ENCODE results near the gene GCHFR. TPM values are rescaled to one million over a fixed set of nuclear protein-coding genes. Genes with fewer than 3 reads are reported as not detected.

The GCHFR gene
- total RNA-seq, 1 experiment from 2014 or later, result 7.1 TPM

GRCh38 chr15:40723919-40724318, 39.9 kb upstream of the GCHFR start:
- Histone ChIP-seq H3K4me1 (ENCODE audit: insufficient read depth, low read length, poor library complexity, severe bottlenecking) (peaks cover 19% of the 10 kb centered on the region), H3K4me3 (ENCODE audit: low read depth, low read length, poor library complexity, severe bottlenecking) (no peak overlapping the region), H3K27ac (ENCODE audit: low read depth, low read length, poor library complexity, severe bottlenecking) (peak overlapping the region; percentile 53), H3K9me3 (ENCODE audit: low read depth, low read length, poor library complexity, severe bottlenecking) (no peaks in the 10 kb centered on the region), H3K36me3 (ENCODE audit: insufficient read depth, low read length, poor library complexity, severe bottlenecking) (peaks cover 42% of the 10 kb centered on the region), H3K27me3 (replicated peaks; ENCODE audit: insufficient read depth, low read depth, low read length, poor library complexity) (no peaks in the 10 kb centered on the region)
- peak; percentile 46 for DNase-seq (ENCODE audit: low spot score)
- TF ChIP-seq EZH2 (IDR thresholded peaks at IDR 0.05; ENCODE audit: borderline replicate concordance, low read depth, low read length, poor library complexity, severe bottlenecking) (no peak), CTCF (conservative IDR thresholded peaks at IDR 0.05; ENCODE audit: low read depth, low read length) (no peak)
- intact Hi-C loops (cut with micrococcal nuclease; ENCODE audit: unreplicated experiment), result no loop called here
- CTCF ChIA-PET, result interaction anchor here (0.7 kb wide), 1 partner anchor 964 kb away, joined by 6 read pairs; no protein-coding TSS in a partner anchor
- no TSS peak for BruUV-seq (replicated peaks)
- POLR2A ChIA-PET (ENCODE audit: low non-redundant PET), result no interaction called here

- DNase-seq (ENCODE audit: low spot score), result peak; percentile 95
- Histone ChIP-seq H3K4me1 (ENCODE audit: insufficient read depth, low read length, poor library complexity, severe bottlenecking) (peaks cover 20% of the 10 kb centered on the region), H3K27ac (ENCODE audit: low read depth, low read length, poor library complexity, severe bottlenecking) (peak overlapping the region; percentile 53), H3K4me3 (ENCODE audit: low read depth, low read length, poor library complexity, severe bottlenecking) (no peak overlapping the region), H3K27me3 (replicated peaks; ENCODE audit: insufficient read depth, low read depth, low read length, poor library complexity) (no peaks in the 10 kb centered on the region), H3K9me3 (ENCODE audit: low read depth, low read length, poor library complexity, severe bottlenecking) (no peaks in the 10 kb centered on the region), H3K36me3 (ENCODE audit: insufficient read depth, low read length, poor library complexity, severe bottlenecking) (peaks cover 59% of the 10 kb centered on the region)
- BruUV-seq (replicated peaks), result TSS peak; percentile 50
- ChIA-PET CTCF (interaction anchor here (0.7 to 1.4 kb wide), 2 partner anchors 16 to 127 kb away, joined by 3 to 5 read pairs; no protein-coding TSS in a partner anchor), POLR2A (ENCODE audit: low non-redundant PET) (interaction anchor here (0.5 kb wide), 1 partner anchor 507 kb away, joined by 3 read pairs; no protein-coding TSS in a partner anchor)
- intact Hi-C loops (cut with micrococcal nuclease; ENCODE audit: unreplicated experiment), result no loop called here
- TF ChIP-seq EZH2 (IDR thresholded peaks at IDR 0.05; ENCODE audit: borderline replicate concordance, low read depth, low read length, poor library complexity, severe bottlenecking), result no peak
- TF ChIP-seq CTCF (conservative IDR thresholded peaks at IDR 0.05; ENCODE audit: low read depth, low read length), result no peak
Observed at GRCh38 chr15:40731034-40731433, 32.8 kb upstream of the GCHFR start.

GRCh38 chr15:40736575-40736974, 27.3 kb upstream of the GCHFR start:
- peaks cover 83% of the 10 kb centered on the region for H3K36me3 ChIP-seq (ENCODE audit: insufficient read depth, low read length, poor library complexity, severe bottlenecking)
- no peak for DNase-seq (ENCODE audit: low spot score)
- BruUV-seq (replicated peaks), result no TSS peak
- H3K4me1 ChIP-seq (ENCODE audit: insufficient read depth, low read length, poor library complexity, severe bottlenecking), result peaks cover 4% of the 10 kb centered on the region
- H3K27me3 ChIP-seq (replicated peaks; ENCODE audit: insufficient read depth, low read depth, low read length, poor library complexity), result no peaks in the 10 kb centered on the region
- H3K4me3 ChIP-seq (ENCODE audit: low read depth, low read length, poor library complexity, severe bottlenecking), result no peak overlapping the region
- H3K9me3 ChIP-seq (ENCODE audit: low read depth, low read length, poor library complexity, severe bottlenecking), result no peaks in the 10 kb centered on the region
- CTCF ChIA-PET, result no interaction called here
- H3K27ac ChIP-seq (ENCODE audit: low read depth, low read length, poor library complexity, severe bottlenecking), result no peak overlapping the region
- POLR2A ChIA-PET (ENCODE audit: low non-redundant PET), result no interaction called here
- intact Hi-C loops (cut with micrococcal nuclease; ENCODE audit: unreplicated experiment), result no loop called here
- TF ChIP-seq CTCF (conservative IDR thresholded peaks at IDR 0.05; ENCODE audit: low read depth, low read length) (no peak), EZH2 (IDR thresholded peaks at IDR 0.05; ENCODE audit: borderline replicate concordance, low read depth, low read length, poor library complexity, severe bottlenecking) (no peak)
